HuH-7 (cell line): ENCODE measurements around the gene MXD4.

ENCODE experiments used
- DNase-seq: peaks from one replicate; pipeline ENCODE4 v3.0.0; 2011; ENCODE audit warnings: low spot score

The MXD4 gene

GRCh38 chr4:2261853-2262144 lies at the start of gene MXD4:
Gene MXD4 (minus strand): TSS chr4:2262109. CDS start chr4:2261980, 129 bp downstream.
- DNase-seq = no peak

- DNase-seq = no peak
These were observed 45.0 kb upstream of the MXD4 start for GRCh38 chr4:2306773-2307410.

GRCh38 chr4:2305766-2306501 lies 44.0 kb upstream of the MXD4 start:
- DNase-seq = no peak

GRCh38 chr4:2304877-2305561 lies 43.1 kb upstream of the MXD4 start:
- no peak for DNase-seq

- DNase-seq = no peak
These were observed 42.5 kb upstream of the MXD4 start for GRCh38 chr4:2304321-2304876.

- DNase-seq = no peak
These were observed 41.9 kb upstream of the MXD4 start for GRCh38 chr4:2303686-2304320.

GRCh38 chr4:2303121-2303685 lies 41.3 kb upstream of the MXD4 start:
- no peak for DNase-seq

GRCh38 chr4:2302387-2303119 lies 40.6 kb upstream of the MXD4 start:
- no peak for DNase-seq

GRCh38 chr4:2301806-2302205 lies 39.9 kb upstream of the MXD4 start:
- no peak for DNase-seq

- DNase-seq = no peak
These were observed 39.3 kb upstream of the MXD4 start for GRCh38 chr4:2301225-2301642.

- DNase-seq = no peak
These were observed 38.7 kb upstream of the MXD4 start for GRCh38 chr4:2300431-2301224.

- DNase-seq = no peak
These were observed 37.9 kb upstream of the MXD4 start for GRCh38 chr4:2299794-2300193.

- no peak for DNase-seq
These were observed 36.7 kb upstream of the MXD4 start for GRCh38 chr4:2298532-2298991.

- DNase-seq = no peak
These were observed 36.0 kb upstream of the MXD4 start for GRCh38 chr4:2297606-2298531.

GRCh38 chr4:2296631-2297601 lies 35.0 kb upstream of the MXD4 start:
- DNase-seq = no peak

GRCh38 chr4:2295900-2296442 lies 34.1 kb upstream of the MXD4 start:
- no peak for DNase-seq

- no peak for DNase-seq
These were observed 33.6 kb upstream of the MXD4 start for GRCh38 chr4:2295500-2295899.

- DNase-seq = no peak
These were observed 30.8 kb upstream of the MXD4 start for GRCh38 chr4:2292646-2293108.
